ENCODE results near the gene AMBRA1.

AMBRA1 gene

GRCh38 chr11:46367244-46367915, 226.4 kb downstream of the AMBRA1 start:
- peak; percentile 84 for DNase-seq (ENCODE audit: low spot score)

DNA sequence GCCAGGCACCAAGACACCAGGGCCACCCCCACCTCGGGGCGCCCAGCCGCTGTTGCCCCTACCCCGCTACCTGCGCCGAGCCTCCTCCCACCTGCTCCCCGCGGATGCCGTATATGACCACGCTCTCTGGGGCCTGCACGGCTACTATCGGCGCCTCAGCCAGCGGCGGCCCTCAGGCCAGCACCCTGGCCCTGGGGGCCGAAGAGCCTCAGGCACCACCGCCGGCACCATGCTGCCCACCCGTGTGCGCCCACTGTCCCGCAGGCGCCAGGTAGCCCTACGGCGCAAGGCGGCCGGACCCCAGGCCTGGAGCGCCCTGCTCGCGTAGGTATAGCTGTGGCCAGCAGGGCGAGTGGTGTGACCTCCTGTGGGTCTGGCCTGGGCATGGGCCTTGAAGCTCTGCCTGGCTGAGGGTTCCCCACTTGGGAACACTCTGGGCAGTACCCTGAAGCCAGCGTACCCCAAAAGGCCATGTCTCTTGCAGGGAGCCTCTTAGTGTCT, 227.1 kb downstream of the AMBRA1 start:
- no peak for DNase-seq (ENCODE audit: low spot score)

DNA sequence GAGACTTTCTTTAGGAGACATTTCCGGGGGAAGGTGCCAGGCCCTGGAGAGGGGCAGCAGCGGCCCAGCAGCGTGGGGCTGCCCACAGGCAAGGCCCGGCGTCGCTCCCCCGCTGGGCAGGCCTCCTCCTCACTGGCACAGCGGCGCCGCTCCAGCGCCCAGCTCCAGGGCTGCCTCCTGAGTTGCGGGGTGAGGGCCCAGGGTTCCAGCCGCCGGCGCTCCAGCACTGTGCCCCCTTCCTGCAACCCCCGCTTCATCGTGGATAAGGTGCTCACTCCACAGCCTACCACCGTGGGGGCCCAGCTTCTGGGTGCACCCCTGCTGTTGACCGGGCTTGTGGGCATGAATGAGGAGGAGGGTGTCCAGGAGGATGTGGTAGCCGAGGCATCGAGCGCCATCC, 227.6 kb downstream of the AMBRA1 start:
- no peak for DNase-seq (ENCODE audit: low spot score)

DNA sequence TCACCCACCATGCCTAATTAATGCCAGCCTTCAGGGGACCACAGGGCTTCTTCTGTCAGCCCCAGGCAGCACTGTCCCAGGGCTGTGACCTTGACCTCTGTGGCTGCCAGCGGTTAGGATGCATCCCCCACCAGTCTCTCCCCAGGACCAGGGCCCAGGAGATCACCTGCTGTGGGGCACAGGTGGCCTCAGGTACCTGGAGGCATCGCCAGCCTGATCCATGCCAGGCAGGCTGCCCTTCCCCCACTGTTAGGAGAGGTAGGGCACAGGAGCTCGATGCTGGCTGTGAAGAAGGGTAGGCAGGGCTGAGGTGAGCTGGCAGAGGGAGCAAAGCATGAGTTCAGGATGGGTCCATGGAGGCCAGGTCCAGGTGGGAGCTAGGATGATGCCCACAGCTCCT, 229.0 kb downstream of the AMBRA1 start:
- DNase-seq (ENCODE audit: low spot score), result no peak

GRCh38 chr11:46364056-46364455, 229.8 kb downstream of the AMBRA1 start:
- DNase-seq (ENCODE audit: low spot score), result no peak

DNA sequence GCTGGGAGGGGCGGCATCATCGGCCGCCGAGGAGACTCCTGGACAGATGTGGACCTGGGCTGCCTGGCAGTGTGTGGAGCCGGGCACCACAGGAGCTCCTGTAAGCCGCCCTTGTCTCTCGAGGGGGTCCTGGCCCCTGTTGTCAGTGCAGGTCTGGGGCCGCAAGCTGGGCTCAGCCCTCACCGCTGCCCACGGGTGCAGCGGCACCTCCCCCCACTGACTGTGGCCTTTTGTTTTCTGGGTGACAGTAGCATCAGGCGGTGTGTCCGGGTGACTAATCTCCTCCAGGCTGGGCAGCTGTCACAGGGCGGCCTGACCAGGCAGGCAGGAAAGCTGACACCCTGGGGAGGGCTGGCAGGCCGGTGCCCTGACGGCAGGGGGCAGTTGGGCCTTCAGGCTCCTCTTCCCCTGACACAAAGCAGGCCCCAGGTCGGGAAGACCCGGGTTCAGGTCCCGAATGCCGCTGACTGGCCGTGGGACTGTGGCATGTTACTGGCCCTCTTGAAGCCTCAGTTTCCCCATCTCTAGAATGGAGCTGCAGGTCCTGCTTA, 230.3 kb downstream of the AMBRA1 start:
- no peak for DNase-seq (ENCODE audit: low spot score)

DNA sequence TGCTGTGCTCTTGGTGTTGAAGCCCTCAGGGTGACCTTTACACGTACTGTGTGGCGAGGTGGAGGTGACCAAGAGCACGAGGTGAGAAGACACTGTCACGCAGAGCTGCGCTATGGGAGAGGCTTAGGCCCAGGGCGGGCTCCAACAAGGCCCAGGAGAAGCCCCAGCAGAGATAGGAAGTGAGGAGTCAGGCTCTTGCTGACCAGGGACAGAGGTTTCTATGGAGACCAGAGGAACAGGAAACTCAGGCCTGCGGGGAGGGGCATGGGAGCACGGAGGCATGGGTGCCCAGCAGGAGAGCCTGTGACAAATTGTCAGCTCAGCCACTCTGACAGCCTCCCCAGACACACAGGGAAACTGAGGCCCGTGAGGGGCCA, 230.8 kb downstream of the AMBRA1 start:
- DNase-seq (ENCODE audit: low spot score), result no peak

- DNase-seq (ENCODE audit: low spot score), result no peak
Measured at GRCh38 chr11:46362156-46363030, 231.4 kb downstream of the AMBRA1 start.

DNA sequence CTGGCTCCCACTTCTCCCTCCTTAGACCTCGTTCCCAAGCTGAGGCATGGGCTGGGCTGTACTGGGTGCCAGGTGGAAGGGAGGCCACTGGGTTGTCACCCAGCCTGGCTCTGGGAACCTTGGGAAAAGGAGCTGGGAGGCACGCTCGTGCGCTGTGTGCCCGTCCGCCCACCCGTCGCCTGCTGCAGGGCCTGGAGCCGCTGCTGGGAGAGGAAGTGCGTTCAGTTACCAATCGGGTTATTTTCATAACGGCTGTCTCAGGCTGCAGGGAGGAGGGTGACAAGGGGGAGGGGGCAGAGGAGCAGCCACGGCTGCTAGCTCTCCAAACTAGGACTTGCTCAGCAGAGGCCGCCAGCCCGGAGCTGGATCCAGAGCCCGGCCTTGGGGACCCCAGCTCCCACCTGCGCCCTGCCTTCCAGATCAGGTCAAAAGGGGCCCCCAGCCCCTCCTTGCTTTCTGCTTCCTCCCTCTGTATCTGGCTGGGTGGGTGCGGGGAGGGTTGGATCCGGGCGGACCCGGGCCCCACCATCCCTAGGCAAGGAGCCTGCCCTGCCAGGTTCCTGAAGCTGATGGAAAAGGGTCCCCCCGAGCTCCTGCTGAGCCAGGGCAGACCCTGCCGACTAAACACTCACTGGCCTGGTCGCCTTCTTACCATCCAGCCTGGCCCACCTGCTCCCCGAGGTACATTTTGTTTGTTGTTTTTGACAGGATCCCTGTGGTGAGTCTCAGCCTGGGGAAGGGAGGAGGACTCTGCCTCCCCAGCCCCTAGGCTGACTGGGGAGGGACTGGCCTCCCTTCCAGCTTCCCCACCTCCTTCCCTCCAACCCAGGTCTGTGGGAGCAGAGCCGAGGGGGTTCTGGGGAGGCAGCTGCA, 232.3 kb downstream of the AMBRA1 start:
- DNase-seq (ENCODE audit: low spot score), result no peak

- DNase-seq (ENCODE audit: low spot score), result no peak
Measured at GRCh38 chr11:46360878-46361277, 232.9 kb downstream of the AMBRA1 start.

DNA sequence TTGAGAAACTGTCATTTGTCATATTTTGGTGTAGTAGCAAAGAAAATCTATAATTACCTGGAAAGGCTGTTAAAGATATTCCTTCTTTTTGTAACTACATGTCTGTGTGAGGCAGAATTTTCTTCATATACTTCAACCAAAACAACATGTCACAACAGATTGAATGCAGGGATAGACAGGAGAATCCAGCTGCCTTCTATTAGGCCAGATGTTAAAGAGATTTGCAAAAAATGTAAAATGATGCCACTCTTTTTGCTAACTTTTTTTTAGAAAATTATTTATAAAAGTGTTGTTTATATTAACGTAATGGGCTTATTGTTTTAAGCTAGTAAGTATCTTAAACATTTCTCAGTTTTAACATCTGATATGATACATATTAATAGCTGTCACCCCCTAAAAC, 233.9 kb downstream of the AMBRA1 start:
- DNase-seq (ENCODE audit: low spot score), result no peak

DNA sequence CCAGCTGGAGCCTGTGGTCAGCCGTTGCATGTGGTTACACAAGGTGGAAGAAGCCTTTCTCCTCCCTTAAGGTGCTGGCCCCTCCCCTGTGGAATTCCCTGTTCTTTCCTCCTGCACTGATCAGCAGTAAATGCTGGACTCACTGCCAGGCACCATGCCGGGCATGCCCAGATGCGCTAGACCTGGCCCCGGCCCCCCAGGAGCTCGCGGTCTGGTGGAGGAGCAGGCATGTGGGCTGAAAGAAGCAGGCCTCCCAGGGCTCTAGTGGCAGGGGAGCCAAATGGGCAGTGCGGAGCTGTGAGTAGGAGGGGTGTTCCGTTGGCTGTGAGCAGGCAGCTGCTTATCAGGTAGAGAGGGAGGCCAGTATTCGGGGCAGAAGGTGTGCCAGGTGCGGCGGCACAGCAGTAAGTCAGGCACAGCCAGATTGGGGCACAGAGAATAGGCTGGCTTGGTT, 236.3 kb downstream of the AMBRA1 start:
- DNase-seq (ENCODE audit: low spot score), result no peak

DNA sequence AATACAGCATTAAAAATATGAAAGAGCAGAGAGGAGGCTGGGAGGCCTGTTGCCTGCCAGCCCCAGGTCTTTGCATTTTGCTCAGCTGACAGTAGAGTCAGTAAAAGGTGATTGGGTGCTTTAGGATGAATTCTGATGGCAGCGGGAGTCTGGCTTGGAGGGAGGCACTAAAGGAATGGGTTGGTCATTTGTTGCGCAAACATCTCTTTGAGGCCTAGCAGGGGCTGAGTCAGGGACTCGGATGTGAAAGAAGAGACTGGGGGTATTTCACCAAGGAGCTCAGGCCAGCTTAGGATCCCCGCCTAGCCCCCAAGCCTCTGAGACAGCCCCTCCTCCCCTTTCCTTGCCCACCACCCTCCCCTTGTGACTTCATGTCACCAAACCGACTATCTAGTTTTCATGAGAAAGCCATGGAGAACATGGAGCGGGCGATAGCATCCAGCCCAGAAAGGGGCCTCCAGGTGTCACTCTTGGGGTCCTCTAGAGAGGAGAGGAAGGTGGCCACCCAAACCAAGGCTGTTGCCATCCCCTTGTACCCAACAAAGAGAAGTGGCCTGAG, 236.8 kb downstream of the AMBRA1 start:
- no peak for DNase-seq (ENCODE audit: low spot score)

GRCh38 chr11:46353698-46354097, 240.1 kb downstream of the AMBRA1 start:
- no peak for DNase-seq (ENCODE audit: low spot score)

DNA sequence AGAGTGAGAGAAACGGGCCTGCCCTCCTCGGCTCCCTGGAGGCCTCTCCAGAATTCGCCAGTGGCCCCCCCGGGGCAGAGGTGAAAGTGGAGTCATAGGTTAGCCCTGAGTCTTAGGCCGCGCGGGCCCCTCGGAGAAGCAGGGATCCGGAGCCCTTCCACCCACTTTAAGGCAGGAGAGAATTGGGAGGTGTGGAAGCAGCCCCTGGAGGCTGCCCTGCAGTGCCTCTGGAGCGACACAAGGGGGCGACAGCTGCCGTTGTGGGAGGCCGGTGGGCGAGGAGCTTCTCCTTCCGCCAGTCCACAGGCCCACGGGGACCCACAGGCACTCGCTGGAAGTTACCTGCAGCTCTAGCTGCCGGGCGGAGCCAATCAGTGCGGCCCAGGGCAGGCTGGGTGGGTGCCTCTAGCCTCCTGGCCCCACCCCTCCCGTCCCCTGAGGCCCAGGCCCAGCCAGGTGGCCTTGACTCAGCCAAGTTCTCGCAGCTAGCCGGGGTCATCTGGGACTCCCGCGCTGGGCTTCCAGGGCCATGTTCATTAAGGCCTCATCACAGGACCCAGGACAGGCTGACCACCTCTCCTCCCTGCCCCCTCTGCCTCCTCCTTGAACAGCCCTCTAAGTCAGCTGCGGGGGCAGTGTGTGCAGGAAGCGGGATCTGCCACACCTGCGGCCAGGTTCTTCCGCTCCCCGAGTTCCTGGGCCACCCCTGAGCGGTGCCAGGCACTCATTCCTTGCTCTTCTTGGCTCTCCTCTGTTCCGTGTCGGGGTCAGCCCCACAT, 241.6 kb downstream of the AMBRA1 start:
- DNase-seq (ENCODE audit: low spot score), result peak; percentile 80

DNA sequence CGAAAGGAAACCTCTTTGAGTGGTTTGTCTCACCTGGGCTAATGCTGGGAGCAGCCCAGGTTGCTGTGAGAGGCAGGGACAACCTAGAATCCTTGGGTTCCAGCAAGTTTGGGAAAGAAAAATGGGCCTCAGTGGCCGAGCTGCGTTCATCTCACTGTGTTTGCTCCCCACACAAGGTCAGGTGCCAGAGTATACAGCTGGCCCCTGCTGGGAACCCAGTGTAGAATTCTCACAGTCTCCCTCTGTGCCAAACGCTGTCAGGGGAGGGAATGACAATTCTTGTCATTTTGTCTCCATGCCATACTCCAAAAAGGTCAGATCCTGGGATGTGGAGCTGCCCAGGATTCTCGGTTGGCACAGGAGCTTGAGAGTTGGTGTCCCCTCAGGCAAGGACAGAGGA, 242.2 kb downstream of the AMBRA1 start:
- DNase-seq (ENCODE audit: low spot score), result no peak

GRCh38 chr11:46351148-46351547, 242.7 kb downstream of the AMBRA1 start:
- DNase-seq (ENCODE audit: low spot score), result no peak

DNA sequence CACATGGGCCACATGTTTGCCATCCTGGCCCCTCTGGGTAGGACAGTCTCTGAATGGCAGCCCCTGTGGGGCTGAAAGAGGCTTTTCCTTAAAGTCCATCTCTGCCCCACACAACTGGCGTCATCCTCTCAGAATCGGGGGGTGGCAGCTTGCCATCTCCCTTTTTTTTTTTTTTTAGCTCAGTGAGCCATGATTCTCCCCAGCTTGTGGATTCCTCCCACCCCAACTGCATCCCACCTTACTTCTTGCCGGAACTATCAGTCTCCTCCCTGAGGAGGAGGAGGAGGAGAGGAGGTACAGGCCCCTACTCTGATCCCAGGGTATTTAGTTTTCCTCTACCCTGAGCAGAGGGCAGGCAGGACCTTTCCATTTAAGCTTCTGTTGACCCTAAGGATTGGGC, 243.1 kb downstream of the AMBRA1 start:
- DNase-seq (ENCODE audit: low spot score), result no peak

GRCh38 chr11:46348566-46349401, 245.0 kb downstream of the AMBRA1 start:
- DNase-seq (ENCODE audit: low spot score), result no peak
